IMR-90 (cell line): ENCODE data around the gene SUSD6. TPM values are rescaled to one million over a fixed set of nuclear protein-coding genes. Genes with fewer than 3 reads are reported as not detected.

Experiments used
- ATAC-seq: fragments of 200-7000 bp; cut with Tn5 transposase; 2 replicates; pipeline ENCODE4 v1.9.1; 2020; ENCODE audit warnings: low read depth, mild to moderate bottlenecking, moderate library complexity
- BruUV-seq: library from RNA; stranded (reverse); fragments of 400-500 nt; replicated peaks from 2 replicates; lab custom pipeline; 2021; lab: Mats Ljungman, UMichigan
- CTCF ChIA-PET: fragments of 300-600 bp; formaldehyde crosslinking; extraction: SDS; loops from one replicate; lab custom pipeline; 2021; ENCODE audit warnings: antibody characterized with exemption; lab: Yijun Ruan, JAX
- POLR2A ChIA-PET: fragments of 300-600 bp; sonication (Branson Sonifier 250); formaldehyde crosslinking; loops from one replicate; lab custom pipeline; 2022; ENCODE audit warnings: antibody characterized with exemption; ENCODE audit not compliant: unreplicated experiment; lab: Charles Lee
- DNase-seq: peaks from one replicate; pipeline ENCODE4 v3.0.0; 2013
- H2AFZ ChIP-seq: replicated peaks from 2 replicates; pipeline ENCODE3; 2013; ENCODE audit warnings: low read length, mild to moderate bottlenecking; ENCODE audit not compliant: poor library complexity
- H2AK5ac ChIP-seq: 2 replicates; pipeline ENCODE4 v1.6.1; 2013; ENCODE audit warnings: low read depth, low read length, inconsistent platforms
- H2AK9ac ChIP-seq: replicated peaks from 2 replicates; pipeline ENCODE3; 2013; ENCODE audit warnings: mild to moderate bottlenecking, low read depth, low read length, moderate library complexity; ENCODE audit not compliant: poor library complexity
- H2BK120ac ChIP-seq: 2 replicates; pipeline ENCODE4 v1.6.1; 2013; ENCODE audit warnings: low read depth, low read length, inconsistent platforms
- H2BK15ac ChIP-seq: 3 replicates; pipeline ENCODE4 v1.6.1; 2013; ENCODE audit warnings: low read depth, low read length, inconsistent platforms
- H2BK20ac ChIP-seq: 2 replicates; pipeline ENCODE4 v1.6.1; 2013; ENCODE audit warnings: low read depth, mild to moderate bottlenecking, inconsistent platforms, low read length, moderate library complexity
- H2BK5ac ChIP-seq: 2 replicates; pipeline ENCODE4 v1.6.1; 2013; ENCODE audit warnings: mild to moderate bottlenecking, low read depth, low read length, inconsistent platforms; ENCODE audit not compliant: poor library complexity, severe bottlenecking
- H3K14ac ChIP-seq: replicated peaks from 2 replicates; pipeline ENCODE4 v1.6.1; 2013; ENCODE audit warnings: low read depth, low read length, inconsistent platforms
- H3K18ac ChIP-seq: 2 replicates; pipeline ENCODE4 v1.6.1; 2013; ENCODE audit warnings: low read depth, low read length, control low read depth
- H3K23ac ChIP-seq: 2 replicates; pipeline ENCODE4 v1.6.1; 2013; ENCODE audit warnings: low read depth, low read length, inconsistent platforms
- H3K27ac ChIP-seq: 2 replicates; pipeline ENCODE4 v1.5.1; 2013; ENCODE audit warnings: mild to moderate bottlenecking, control low read depth, low read length; ENCODE audit not compliant: insufficient read depth
- H3K27me3 ChIP-seq: 2 replicates; pipeline ENCODE4 v1.6.1; 2013; ENCODE audit warnings: low read length; ENCODE audit not compliant: control insufficient read depth, insufficient read depth
- H3K36me3 ChIP-seq: 2 replicates; pipeline ENCODE4 v1.6.1; 2013; ENCODE audit warnings: low read length, mixed read lengths; ENCODE audit not compliant: control insufficient read depth, insufficient read depth
- H3K4ac ChIP-seq: 2 replicates; pipeline ENCODE4 v1.6.1; 2013; ENCODE audit warnings: low read depth, low read length, inconsistent platforms
- H3K4me1 ChIP-seq: 2 replicates; pipeline ENCODE4 v1.6.1; 2013; ENCODE audit warnings: low read length, mixed read lengths; ENCODE audit not compliant: control insufficient read depth, insufficient read depth
- H3K4me2 ChIP-seq: 2 replicates; pipeline ENCODE4 v1.6.1; 2013; ENCODE audit warnings: low read depth, mild to moderate bottlenecking, control low read depth, low read length, moderate library complexity
- H3K4me3 ChIP-seq: 2 replicates; pipeline ENCODE4 v1.5.1; 2013; ENCODE audit warnings: low read depth, mild to moderate bottlenecking, control low read depth, low read length, moderate library complexity; ENCODE audit not compliant: insufficient read depth
- H3K56ac ChIP-seq: 2 replicates; pipeline ENCODE4 v1.6.1; 2013; ENCODE audit warnings: low read length, inconsistent platforms; ENCODE audit not compliant: insufficient read depth; ENCODE audit errors: extremely low read depth
- H3K79me1 ChIP-seq, 2 experiments: 2 replicates each; pipeline ENCODE4 v1.6.1; 2013; ENCODE audit warnings: low read length in 2 of 2, inconsistent platforms in 1 of 2, low read depth in 1 of 2
- H3K9ac ChIP-seq: 2 replicates; pipeline ENCODE4 v1.6.1; 2013; ENCODE audit warnings: low read depth, low read length, control low read depth
- H3K9me1 ChIP-seq: 2 replicates; pipeline ENCODE4 v1.6.1; 2013; ENCODE audit warnings: low read length, inconsistent platforms; ENCODE audit not compliant: insufficient read depth
- H3K9me3 ChIP-seq: 2 replicates; pipeline ENCODE4 v1.6.1; 2013; ENCODE audit warnings: low read length; ENCODE audit not compliant: control insufficient read depth, insufficient read depth
- H4K20me1 ChIP-seq: 2 replicates; pipeline ENCODE4 v1.6.1; 2013; ENCODE audit warnings: low read length, inconsistent platforms; ENCODE audit not compliant: insufficient read depth
- H4K5ac ChIP-seq: 2 replicates; pipeline ENCODE4 v1.6.1; 2013; ENCODE audit warnings: mild to moderate bottlenecking, low read depth, low read length, control low read depth
- H4K8ac ChIP-seq, 2 experiments: 2 replicates each; pipeline ENCODE4 v1.6.1; 2013; ENCODE audit warnings: low read depth in 2 of 2, low read length in 2 of 2, control low read depth in 1 of 2, inconsistent platforms in 1 of 2
- H4K91ac ChIP-seq: 2 replicates; pipeline ENCODE4 v1.6.1; 2013; ENCODE audit warnings: low read depth, low read length, inconsistent platforms; ENCODE audit not compliant: insufficient read depth
- BHLHE40 ChIP-seq: fragments of 150-350 bp; IDR thresholded peaks from 2 replicates; pipeline ENCODE4 v1.6.1; 2016; ENCODE audit warnings: mild to moderate bottlenecking, low read depth, low read length
- CEBPB ChIP-seq: IDR thresholded peaks from 2 replicates; pipeline ENCODE4 v1.6.1; 2012; ENCODE audit warnings: low read depth, low read length, improper control_type of control experiment
- CHD1 ChIP-seq: IDR thresholded peaks from 2 replicates; pipeline ENCODE4 v1.6.1; 2012; ENCODE audit warnings: low read depth, low read length, improper control_type of control experiment
- CTCF ChIP-seq: conservative IDR thresholded peaks from 2 replicates; pipeline ENCODE4 v1.5.1; 2012; ENCODE audit warnings: mild to moderate bottlenecking, low read depth, low read length, improper control_type of control experiment
- ELK1 ChIP-seq: fragments of 150-350 bp; IDR thresholded peaks from 2 replicates; pipeline ENCODE4 v1.6.1; 2016; ENCODE audit warnings: low read depth, mild to moderate bottlenecking, low read length, moderate library complexity, borderline replicate concordance
- FOS ChIP-seq: fragments of 150-350 bp; IDR thresholded peaks from 2 replicates; pipeline ENCODE4 v1.6.1; 2016; ENCODE audit warnings: low read depth, low read length
- MAFK ChIP-seq: IDR thresholded peaks from 2 replicates; pipeline ENCODE4 v1.6.1; 2012; ENCODE audit warnings: low read depth, low read length, improper control_type of control experiment
- MAZ ChIP-seq: IDR thresholded peaks from 2 replicates; pipeline ENCODE4 v1.6.1; 2012; ENCODE audit warnings: low read depth, mild to moderate bottlenecking, low read length, improper control_type of control experiment, moderate library complexity, borderline replicate concordance
- MXI1 ChIP-seq: IDR thresholded peaks from 2 replicates; pipeline ENCODE4 v1.6.1; 2012; ENCODE audit warnings: low read depth, mild to moderate bottlenecking, low read length, moderate library complexity, borderline replicate concordance
- NFE2L2 ChIP-seq: fragments of 150-350 bp; IDR thresholded peaks from 2 replicates; pipeline ENCODE4 v1.6.1; 2016; ENCODE audit warnings: low read depth, mild to moderate bottlenecking, low read length
- POLR2A ChIP-seq: IDR thresholded peaks from 2 replicates; pipeline ENCODE4 v1.6.1; 2012; ENCODE audit warnings: mild to moderate bottlenecking, low read depth, low read length
- RAD21 ChIP-seq: IDR thresholded peaks from 2 replicates; pipeline ENCODE4 v1.6.1; 2012; ENCODE audit warnings: low read length, improper control_type of control experiment
- RFX5 ChIP-seq: IDR thresholded peaks from 2 replicates; pipeline ENCODE4 v1.8.0; 2012; ENCODE audit warnings: low read depth, mild to moderate bottlenecking, low read length, moderate library complexity
- SMC3 ChIP-seq: fragments of 150-350 bp; IDR thresholded peaks from 2 replicates; pipeline ENCODE4 v1.6.1; 2016; ENCODE audit warnings: low read depth, mild to moderate bottlenecking, antibody characterized with exemption, low read length, moderate library complexity
- USF2 ChIP-seq: fragments of 150-350 bp; IDR thresholded peaks from 2 replicates; pipeline ENCODE4 v1.6.1; 2017; ENCODE audit warnings: mild to moderate bottlenecking, antibody characterized with exemption, low read length, low read depth
- dilution Hi-C: fragments of 300-500 bp; cut with HindIII; formaldehyde crosslinking; loops from one replicate; pipeline ENCODE4 v1.14.3; 2018; ENCODE audit warnings: low sequenced_read_pairs; ENCODE audit not compliant: unreplicated experiment
- in situ Hi-C: fragments of 300-500 bp; cut with MboI; formaldehyde crosslinking; loops from 3 replicates; pipeline ENCODE4 v1.14.3; 2019; ENCODE audit warnings: low sequenced_read_pairs, inconsistent platforms, mixed read lengths
- intact Hi-C: fragments of 100-400 bp; cut with micrococcal nuclease; formaldehyde crosslinking; loops from 2 replicates; pipeline ENCODE4 v1.10.0; 2022
- polyA plus RNA-seq, 3 experiments: library from polyadenylated mRNA; depleted of rRNA; stranded (reverse); fragments of >200 nt; gene quantifications; 2 replicates each; pipeline ENCODE4 v1.2.3, GENCODE V29; 2012; ENCODE audit warnings: low replicate concordance in 1 of 3
- total RNA-seq: library from RNA; depleted of rRNA; stranded (reverse); fragments of >200 nt; gene quantifications from 2 replicates; pipeline ENCODE4 v1.2.3, GENCODE V29; 2012

Gene SUSD6
- total and polyA plus RNA-seq, 2 of the 4 experiments (the other 2 are of a cell fraction): 2.3 to 10.1 TPM

- Histone ChIP-seq H2AK9ac (no peak overlapping the region), H2BK5ac (no peak overlapping the region), H4K20me1 (no peaks in the 10 kb centered on the region), H3K9me3 (no peaks in the 10 kb centered on the region), H3K4me1 (peaks cover 1% of the 10 kb centered on the region; the same call in 1 of the 2 replicates), H2BK120ac (no peak overlapping the region), H2BK15ac (no peak overlapping the region), H3K27ac (no peak overlapping the region), H3K56ac (no peak overlapping the region), H3K4me3 (no peak overlapping the region), H3K9me1 (no peaks in the 10 kb centered on the region), H4K91ac (no peak overlapping the region), H4K5ac (no peak overlapping the region), H3K14ac (no peak overlapping the region), H3K18ac (no peak overlapping the region), H3K4me2 (no peak overlapping the region), H2AFZ (no peak overlapping the region), H3K36me3 (no peaks in the 10 kb centered on the region), H2BK20ac (no peak overlapping the region), H3K79me1 (no peaks in the 10 kb centered on the region), H2AK5ac (no peak overlapping the region), H4K8ac (no peak overlapping the region), H3K23ac (no peak overlapping the region), H3K9ac (no peak overlapping the region), H3K4ac (no peak overlapping the region), H3K27me3 (peaks cover 2% of the 10 kb centered on the region; the same call in 1 of the 2 replicates)
- in situ Hi-C loops: no loop called here
- dilution Hi-C loops: no loop called here
- POLR2A ChIA-PET: no interaction called here
- intact Hi-C loops: no loop called here
- no TSS peak for BruUV-seq
- CTCF ChIA-PET: no interaction called here
- DNase-seq (no peak), ATAC-seq (no peak)
- TF ChIP-seq NFE2L2 (no peak), MAFK (no peak), USF2 (no peak), CTCF (no peak), RAD21 (no peak), RFX5 (no peak), MAZ (no peak), SMC3 (no peak), CEBPB (no peak), POLR2A (no peak), FOS (no peak), BHLHE40 (no peak), ELK1 (no peak), CHD1 (no peak), MXI1 (no peak)
Observed at GRCh38 chr14:69755296-69755695, 143.9 kb downstream of the SUSD6 start.
